Spleen (tissue), 7 donors: Measurements from ENCODE around the gene FAM222A.

ENCODE experiments used
- POLR2A ChIP-seq, 3 donors: fragments of 450-650 bp; IDR thresholded peaks; one replicate each; pipeline ENCODE4 v1.5.1; 2017; ENCODE audit warnings: antibody characterized with exemption in 3 of 3, mild to moderate bottlenecking in 1 of 3
- POLR2AphosphoS5 ChIP-seq, 3 donors: sonication (generic); formaldehyde crosslinking; IDR thresholded peaks; one replicate each; pipeline ENCODE4 v1.5.1; 2017; ENCODE audit warnings: antibody characterized with exemption in 3 of 3
- TF ChIP-seq, protein P1 (sequence below), 11 experiments: fragments of 200-600 bp in 7 of 11; fragments of 450-650 bp in 4 of 11; sonication (generic) in 4 of 11; IDR thresholded peaks in 8 of 11; conservative IDR thresholded peaks in 3 of 11; 1 replicate in 7 of 11; 2 replicates in 4 of 11; pipeline versions ENCODE4 v1.4.0 to v1.8.0; 2016 to 2021; ENCODE audit warnings: antibody characterized with exemption in 11 of 11, inconsistent platforms in 4 of 11, mild to moderate bottlenecking in 1 of 11
- donor health status: DM: no; HTN: no; CAD: no; lungs with moderate emphysema.
- donor health status: DM: no; HTN: no; CAD: no.
- donor health status: DM: no; HTN: no; CAD: no.

GRCh38 chr12:109726511-109727038 is 12.9 kb downstream of the FAM222A start:
- TF ChIP-seq POLR2A (IDR thresholded peaks at IDR 0.05) = no peak
- TF ChIP-seq, protein P1, sequence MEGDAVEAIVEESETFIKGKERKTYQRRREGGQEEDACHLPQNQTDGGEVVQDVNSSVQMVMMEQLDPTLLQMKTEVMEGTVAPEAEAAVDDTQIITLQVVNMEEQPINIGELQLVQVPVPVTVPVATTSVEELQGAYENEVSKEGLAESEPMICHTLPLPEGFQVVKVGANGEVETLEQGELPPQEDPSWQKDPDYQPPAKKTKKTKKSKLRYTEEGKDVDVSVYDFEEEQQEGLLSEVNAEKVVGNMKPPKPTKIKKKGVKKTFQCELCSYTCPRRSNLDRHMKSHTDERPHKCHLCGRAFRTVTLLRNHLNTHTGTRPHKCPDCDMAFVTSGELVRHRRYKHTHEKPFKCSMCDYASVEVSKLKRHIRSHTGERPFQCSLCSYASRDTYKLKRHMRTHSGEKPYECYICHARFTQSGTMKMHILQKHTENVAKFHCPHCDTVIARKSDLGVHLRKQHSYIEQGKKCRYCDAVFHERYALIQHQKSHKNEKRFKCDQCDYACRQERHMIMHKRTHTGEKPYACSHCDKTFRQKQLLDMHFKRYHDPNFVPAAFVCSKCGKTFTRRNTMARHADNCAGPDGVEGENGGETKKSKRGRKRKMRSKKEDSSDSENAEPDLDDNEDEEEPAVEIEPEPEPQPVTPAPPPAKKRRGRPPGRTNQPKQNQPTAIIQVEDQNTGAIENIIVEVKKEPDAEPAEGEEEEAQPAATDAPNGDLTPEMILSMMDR (IDR thresholded peaks at IDR 0.05 in 8 of 11, conservative IDR thresholded peaks at IDR 0.05 in 3 of 11) = no peak
- TF ChIP-seq POLR2AphosphoS5 (IDR thresholded peaks at IDR 0.05) = no peak
